Tibial nerve (tissue), 4 donors: ENCODE measurements around the gene RNASE7. TPM values are rescaled to one million over a fixed set of nuclear protein-coding genes. Genes with fewer than 3 reads are reported as not detected.

ENCODE experiments used
- DNase-seq, 2 donors: peaks; one replicate each; pipeline ENCODE4 v3.0.0-alpha.2; 2019; ENCODE audit warnings: low spot score in 2 of 2
- H3K27ac ChIP-seq, 4 donors: fragments of 200-600 bp; sonication (generic) in 3 of 4; one replicate each; pipeline ENCODE4 v1.5.1; 2017 to 2019; ENCODE audit warnings: mild to moderate bottlenecking in 1 of 4
- H3K27me3 ChIP-seq, 2 donors: fragments of 200-600 bp; sonication (generic) in 1 of 2; one replicate each; pipeline versions ENCODE4 v1.5.1 to v1.6.0; 2017 to 2019
- H3K36me3 ChIP-seq, 3 donors: fragments of 200-600 bp; sonication (generic); one replicate each; pipeline ENCODE4 v1.5.1; 2018 to 2019
- H3K4me1 ChIP-seq, 4 donors: fragments of 200-600 bp; sonication (generic) in 3 of 4; one replicate each; pipeline ENCODE4 v1.5.1; 2017 to 2019
- H3K4me3 ChIP-seq, 4 donors: fragments of 200-600 bp; sonication (generic) in 3 of 4; one replicate each; pipeline ENCODE4 v1.5.1; 2017 to 2019; ENCODE audit warnings: mild to moderate bottlenecking in 1 of 4, moderate library complexity in 1 of 4
- H3K9me3 ChIP-seq, 4 donors: fragments of 200-600 bp; sonication (generic) in 3 of 4; one replicate each; pipeline ENCODE4 v1.5.1; 2017 to 2019
- EP300 ChIP-seq, 2 donors: sonication (generic); formaldehyde crosslinking; IDR thresholded peaks; one replicate each; pipeline ENCODE4 v1.6.1; 2017; ENCODE audit warnings: antibody characterized with exemption in 2 of 2, mild to moderate bottlenecking in 1 of 2
- POLR2A ChIP-seq, 2 donors: fragments of 450-650 bp; IDR thresholded peaks; one replicate each; pipeline ENCODE4 v1.6.1; 2017; ENCODE audit warnings: antibody characterized with exemption in 2 of 2, mild to moderate bottlenecking in 2 of 2, moderate library complexity in 2 of 2
- WGBS, 2 donors: methylation state at CpG; one replicate each; pipeline ENCODE4 v1.1.5; 2018; 5-methylcytosine and 5-hydroxymethylcytosine counted together
- total RNA-seq, 4 donors: library from RNA; depleted of rRNA; stranded (reverse); fragments of >200 nt; gene quantifications; one replicate each; pipeline ENCODE4 v1.1.0, GENCODE V29; 2016
- TF ChIP-seq, protein P1 (sequence below), 5 experiments: fragments of 200-600 bp in 3 of 5; fragments of 450-650 bp in 2 of 5; sonication (generic) in 3 of 5; IDR thresholded peaks; one replicate each; pipeline ENCODE4 v1.5.1; 2016 to 2019; ENCODE audit warnings: antibody characterized with exemption in 5 of 5, mild to moderate bottlenecking in 3 of 5, moderate library complexity in 2 of 5

RNASE7 gene
- total RNA-seq, 4 donors from 2014 or later, result not detected

DNA sequence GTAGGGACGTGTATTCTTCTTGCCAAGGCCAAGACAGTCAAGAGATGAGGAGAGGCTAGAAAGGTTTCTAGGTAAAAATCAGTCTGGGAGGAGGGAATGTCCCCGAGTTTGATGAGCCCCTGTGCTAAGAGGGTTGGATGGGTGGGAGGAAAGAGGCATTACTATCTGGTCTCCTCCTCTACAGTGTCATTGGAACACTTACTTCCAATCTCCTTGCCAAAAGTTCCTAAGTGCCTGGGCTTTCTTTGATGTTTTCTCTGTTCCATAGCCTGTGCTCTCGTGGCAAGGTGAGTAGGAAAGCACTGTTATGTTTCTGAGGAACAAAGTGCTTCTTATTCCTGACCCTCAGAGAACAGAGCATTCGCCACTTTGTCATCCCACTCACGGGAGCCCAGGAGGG, 7.5 kb upstream of the RNASE7 start, which contains the start of gene RNASE13:
Gene RNASE13 (minus strand): TSS at position 101 of the 400 bp plus-strand sequence. CDS start 519 bp downstream, outside the sequence.
- Histone ChIP-seq H3K4me1 (peaks cover 0 to 34% (median 22%) of the 10 kb centered on the region in 4 donors), H3K4me3 (no peak within 1 kb of the TSS), H3K27ac (no peak within 1 kb of the TSS), H3K27me3 (no peaks in the 10 kb centered on the region), H3K9me3 (no peaks in the 10 kb centered on the region), H3K36me3 (no peaks in the 10 kb centered on the region)
- TF ChIP-seq POLR2A (IDR thresholded peaks at IDR 0.05) (no peak), EP300 (IDR thresholded peaks at IDR 0.05) (no peak)
- TF ChIP-seq, protein P1, sequence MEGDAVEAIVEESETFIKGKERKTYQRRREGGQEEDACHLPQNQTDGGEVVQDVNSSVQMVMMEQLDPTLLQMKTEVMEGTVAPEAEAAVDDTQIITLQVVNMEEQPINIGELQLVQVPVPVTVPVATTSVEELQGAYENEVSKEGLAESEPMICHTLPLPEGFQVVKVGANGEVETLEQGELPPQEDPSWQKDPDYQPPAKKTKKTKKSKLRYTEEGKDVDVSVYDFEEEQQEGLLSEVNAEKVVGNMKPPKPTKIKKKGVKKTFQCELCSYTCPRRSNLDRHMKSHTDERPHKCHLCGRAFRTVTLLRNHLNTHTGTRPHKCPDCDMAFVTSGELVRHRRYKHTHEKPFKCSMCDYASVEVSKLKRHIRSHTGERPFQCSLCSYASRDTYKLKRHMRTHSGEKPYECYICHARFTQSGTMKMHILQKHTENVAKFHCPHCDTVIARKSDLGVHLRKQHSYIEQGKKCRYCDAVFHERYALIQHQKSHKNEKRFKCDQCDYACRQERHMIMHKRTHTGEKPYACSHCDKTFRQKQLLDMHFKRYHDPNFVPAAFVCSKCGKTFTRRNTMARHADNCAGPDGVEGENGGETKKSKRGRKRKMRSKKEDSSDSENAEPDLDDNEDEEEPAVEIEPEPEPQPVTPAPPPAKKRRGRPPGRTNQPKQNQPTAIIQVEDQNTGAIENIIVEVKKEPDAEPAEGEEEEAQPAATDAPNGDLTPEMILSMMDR (IDR thresholded peaks at IDR 0.05), result no peak
- 65 to 81% methylated on average over 5 of the region's 5 CpGs for WGBS, 2 donors
- no peak for DNase-seq

DNA sequence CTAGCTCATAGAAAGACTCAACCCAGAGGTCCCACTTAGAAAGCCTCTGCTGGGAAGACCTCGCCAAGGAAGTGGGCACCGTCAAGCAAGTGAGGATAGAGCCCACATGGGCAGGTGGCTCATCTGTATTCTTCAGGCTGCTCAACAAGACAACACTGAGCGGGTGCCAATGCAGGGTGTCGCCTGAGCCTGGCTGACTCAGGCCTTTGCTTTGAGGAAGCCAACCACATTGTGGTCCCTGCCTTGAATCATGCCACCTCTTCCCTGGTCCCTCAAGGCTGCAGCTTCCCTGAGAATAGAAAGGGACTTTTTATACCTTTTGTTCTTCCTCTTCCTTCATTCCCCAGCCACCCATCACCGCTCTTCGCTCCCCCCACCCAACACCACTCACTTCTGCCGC, 5.4 kb upstream of the RNASE7 start:
- no peak overlapping the region for H3K4me3 ChIP-seq
- WGBS, 2 donors, result 80 to 84% methylated on average over 7 of the region's 7 CpGs
- no peak for DNase-seq
- no peaks in the 10 kb centered on the region for H3K9me3 ChIP-seq
- no peaks in the 10 kb centered on the region for H3K36me3 ChIP-seq
- peaks cover 0 to 37% (median 25%) of the 10 kb centered on the region in 4 donors for H3K4me1 ChIP-seq
- peak overlapping the region; percentile 9 to 86 (median 50) for H3K27ac ChIP-seq
- no peak for TF ChIP-seq POLR2A (IDR thresholded peaks at IDR 0.05)
- no peak for TF ChIP-seq EP300 (IDR thresholded peaks at IDR 0.05)
- TF ChIP-seq, protein P1 (IDR thresholded peaks at IDR 0.05), result no peak
- H3K27me3 ChIP-seq, result no peaks in the 10 kb centered on the region

- Histone ChIP-seq H3K27ac (peak overlapping the region; percentile 9 to 86 (median 50)), H3K9me3 (no peaks in the 10 kb centered on the region), H3K4me1 (peaks cover 0 to 37% (median 25%) of the 10 kb centered on the region in 4 donors), H3K36me3 (no peaks in the 10 kb centered on the region), H3K27me3 (no peaks in the 10 kb centered on the region), H3K4me3 (no peak overlapping the region)
- TF ChIP-seq EP300 (IDR thresholded peaks at IDR 0.05) (no peak), POLR2A (IDR thresholded peaks at IDR 0.05) (no peak)
- TF ChIP-seq, protein P1 (IDR thresholded peaks at IDR 0.05), result no peak
- DNase-seq, result no peak
- WGBS, 2 donors, result 73 to 76% methylated on average over 3 of the region's 3 CpGs
Observed at GRCh38 chr14:21037156-21037555, 5.0 kb upstream of the RNASE7 start.

DNA sequence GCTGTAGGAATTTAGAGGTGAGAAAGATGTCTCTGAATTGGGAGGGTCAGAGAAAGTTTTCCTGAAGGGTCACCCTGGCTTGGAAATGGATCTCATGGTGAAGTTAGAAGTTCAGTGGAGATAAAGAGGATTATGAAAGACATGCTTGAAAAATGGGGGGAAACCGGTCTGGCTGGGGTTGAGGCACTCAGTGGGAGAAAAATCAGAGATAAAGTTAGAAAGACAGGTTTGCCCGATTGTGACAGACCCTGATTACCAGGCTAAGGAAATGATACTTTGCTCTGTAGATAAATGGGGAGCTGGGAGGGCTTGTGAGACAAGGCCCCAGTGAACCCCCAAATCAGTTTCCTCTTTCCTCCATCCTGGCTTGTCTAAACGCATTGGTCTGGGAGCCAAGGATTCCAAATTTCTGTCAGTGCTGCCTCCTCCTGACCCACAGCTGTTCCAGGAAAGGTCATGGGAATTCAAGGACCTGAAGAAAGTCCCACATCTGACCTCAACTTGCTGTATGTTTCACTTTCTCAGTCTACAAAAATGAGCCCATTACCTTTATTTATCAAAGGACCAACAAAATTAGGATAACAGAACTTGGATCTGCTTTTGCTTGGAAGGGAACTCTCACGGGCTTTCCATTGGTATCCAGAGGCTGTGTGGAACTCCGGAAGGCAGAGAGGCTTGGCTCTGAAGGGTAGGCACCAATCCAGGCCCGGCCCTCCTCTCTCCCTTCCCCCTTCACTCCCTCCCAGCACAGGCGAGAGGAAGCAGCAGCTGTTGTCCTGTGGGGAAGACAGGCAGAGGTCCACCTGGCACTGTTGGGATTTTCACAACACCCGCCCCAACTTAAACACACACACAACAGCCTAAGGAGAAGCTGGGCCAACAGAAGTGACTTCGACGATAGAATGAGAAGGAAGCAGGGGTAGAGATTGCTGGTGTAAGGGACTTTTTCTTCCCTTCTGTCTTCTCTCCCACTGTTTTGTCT, 3.4 kb upstream of the RNASE7 start:
- H3K36me3 ChIP-seq, result no peaks in the 10 kb centered on the region
- peak in 1 of 2 donors; percentile 74 for TF ChIP-seq EP300 (IDR thresholded peaks at IDR 0.05)
- TF ChIP-seq POLR2A (IDR thresholded peaks at IDR 0.05), result peak in 1 of 2 donors; percentile 46
- TF ChIP-seq, protein P1 (IDR thresholded peaks at IDR 0.05), result peak in 1 of 5 experiments; percentile 36
- H3K27me3 ChIP-seq, result no peaks in the 10 kb centered on the region
- peak overlapping the region in 1 of 4 donors; percentile 31 for H3K4me3 ChIP-seq
- H3K27ac ChIP-seq, result peak overlapping the region; percentile 66 to 86 (median 80)
- H3K9me3 ChIP-seq, result no peaks in the 10 kb centered on the region
- WGBS, 2 donors, result 11 to 14% methylated on average over 10 of the region's 10 CpGs
- H3K4me1 ChIP-seq, result peaks cover 0 to 49% (median 28%) of the 10 kb centered on the region in 4 donors
- DNase-seq, result peak; percentile 72 to 77
